Activated T-helper 1 cell treated with anti-CD3 and anti-CD28 coated beads, Interleukin-2, amount 50 U/mL, for 16 hours (primary cell): ENCODE measurements around the gene GJB5.
A peak's percentile ranks its signal among the peaks of the same experiment; 100 is the strongest.
"Not testable (repeated sequence)": the region's sequence is repeated elsewhere in the genome, so short reads cannot be mapped to it uniquely, and the experiment has no call there.

Experiments used
- DNase-seq, 2 donors: peaks; one replicate each; pipeline ENCODE4 v3.0.0-alpha.2; 2020; ENCODE audit warnings: low read depth in 1 of 2, low spot score in 1 of 2

The GJB5 gene

DNA sequence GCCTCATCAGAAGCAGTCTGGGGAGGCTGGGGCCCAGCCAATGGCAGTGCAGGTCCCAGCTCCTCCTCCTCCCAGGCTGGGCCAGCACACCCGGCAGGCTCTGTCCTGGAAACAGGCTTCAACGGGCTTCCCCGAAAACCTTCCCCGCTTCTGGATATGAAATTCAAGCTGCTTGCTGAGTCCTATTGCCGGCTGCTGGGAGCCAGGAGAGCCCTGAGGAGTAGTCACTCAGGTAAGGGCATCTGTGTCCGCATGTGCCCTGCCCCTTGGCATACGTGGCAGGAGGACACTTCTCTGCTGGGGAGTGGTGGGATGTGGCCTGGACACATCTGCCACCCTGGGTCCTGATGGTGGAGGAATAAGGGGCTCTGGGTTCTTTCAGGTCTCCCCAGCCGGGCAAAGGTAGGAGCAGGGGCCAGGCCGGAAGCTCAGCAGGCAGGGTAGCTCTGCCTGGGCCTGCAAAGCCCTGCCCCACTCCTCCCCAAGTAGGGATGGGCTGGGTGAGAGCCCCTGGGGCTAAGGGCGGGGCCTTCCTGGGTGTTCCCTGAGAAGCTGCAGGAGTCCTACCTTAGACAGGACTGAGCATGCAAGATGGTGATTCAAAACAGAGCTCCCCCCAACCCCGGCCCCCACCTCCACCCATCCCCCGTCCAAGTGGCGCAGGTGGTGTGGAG lies at the start of gene GJB5:
TSS of gene GJB5 (plus strand) at position 84 of the 674 bp plus-strand sequence. CDS start 2,284 bp downstream, outside the sequence.
- DNase-seq, result no peak

DNA sequence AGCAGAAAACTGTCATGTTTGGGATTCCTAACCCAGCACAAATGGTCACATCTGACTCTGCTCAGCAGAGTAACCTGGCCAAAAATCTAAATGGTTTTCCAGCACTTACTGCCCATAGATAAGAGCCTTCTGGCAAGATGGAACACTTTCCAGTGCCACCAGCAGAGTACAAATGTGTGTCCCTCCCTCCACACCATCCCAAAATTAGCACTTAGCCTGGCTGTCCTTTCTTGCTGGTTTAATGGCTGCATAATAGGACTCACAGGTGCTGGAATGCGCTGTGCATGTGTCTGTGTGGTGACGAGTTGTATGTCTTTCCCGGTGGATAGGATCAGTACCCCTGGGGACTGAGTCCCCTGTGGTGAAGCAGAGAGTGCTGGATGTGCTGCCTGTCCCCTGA lies 49.8 kb upstream of the GJB5 start:
- no peak for DNase-seq

- DNase-seq, result no peak
Measured at GRCh38 chr1:34708106-34708505, 46.7 kb upstream of the GJB5 start.

DNA sequence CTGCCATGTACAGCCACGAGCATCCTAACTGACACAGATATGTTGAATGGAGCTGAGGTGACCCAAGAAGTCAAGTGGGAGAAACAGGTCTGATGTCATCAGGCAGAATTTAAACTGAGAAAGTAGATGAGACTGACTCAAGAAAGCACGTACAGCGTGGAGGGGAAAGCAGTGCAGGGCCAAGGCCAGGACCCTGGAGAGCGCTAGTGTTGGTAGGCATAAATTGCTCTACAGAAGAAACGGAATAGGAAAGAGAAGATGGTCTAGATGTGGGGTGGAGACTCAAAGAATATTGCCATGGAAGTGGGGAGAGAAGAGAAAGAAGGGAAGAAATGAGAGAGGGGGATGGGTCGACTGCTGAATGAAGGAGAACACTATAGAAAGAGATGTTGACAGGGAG lies 45.3 kb upstream of the GJB5 start:
- DNase-seq, result no peak

- no peak for DNase-seq
Measured at GRCh38 chr1:34710812-34711211, 44.0 kb upstream of the GJB5 start.

DNA sequence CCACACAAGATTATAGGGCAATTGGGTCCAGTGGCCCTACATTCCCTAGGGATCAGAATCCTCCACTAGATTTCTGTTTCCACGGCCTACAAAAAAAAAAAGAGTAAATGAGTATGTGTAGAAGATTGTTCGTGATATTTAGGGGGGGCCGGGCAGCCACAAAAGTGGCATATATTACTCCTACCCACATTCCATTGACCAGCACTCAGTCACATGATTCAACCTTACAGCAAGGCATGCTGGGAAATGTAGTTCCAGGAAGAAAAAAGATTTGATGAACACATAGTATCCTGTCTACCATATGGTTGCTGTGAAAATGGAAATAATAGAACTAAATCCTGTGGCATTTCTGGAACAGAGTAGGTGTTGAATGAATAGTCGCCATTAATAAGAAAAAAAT lies 43.4 kb upstream of the GJB5 start:
- no peak for DNase-seq

DNA sequence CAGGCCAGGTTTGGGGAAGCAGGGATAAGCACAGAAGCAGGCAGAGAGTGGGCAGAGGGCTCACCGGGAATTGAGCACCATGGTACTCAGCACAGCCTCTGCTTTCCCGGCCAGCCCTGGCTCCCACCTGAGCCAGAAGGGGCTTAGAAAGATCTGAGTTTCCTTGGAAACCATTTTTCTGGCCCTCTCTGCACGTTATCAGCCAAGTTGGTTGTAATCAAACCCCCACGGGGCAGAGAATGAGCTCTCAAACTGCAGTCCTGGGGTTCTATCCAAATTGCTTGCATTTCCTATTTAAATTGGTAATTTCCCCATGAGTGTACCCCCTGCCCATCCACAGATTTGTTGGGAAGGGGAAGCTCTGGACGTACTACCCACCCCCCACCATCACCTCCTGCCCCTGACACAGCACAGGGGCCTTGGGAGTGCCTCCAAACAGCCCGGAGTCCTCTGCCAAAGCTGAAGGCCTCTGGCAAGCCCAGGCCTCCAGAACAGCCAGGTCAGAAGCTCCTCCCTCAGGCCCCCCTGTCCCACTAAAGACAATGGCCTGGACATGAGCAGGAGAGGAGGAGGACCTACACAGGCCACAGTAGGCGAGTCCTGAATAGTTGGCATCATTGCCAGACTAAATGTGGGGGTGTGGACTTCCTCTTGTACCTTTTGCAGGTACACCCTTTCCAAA lies 42.7 kb upstream of the GJB5 start:
- DNase-seq, result no peak

DNA sequence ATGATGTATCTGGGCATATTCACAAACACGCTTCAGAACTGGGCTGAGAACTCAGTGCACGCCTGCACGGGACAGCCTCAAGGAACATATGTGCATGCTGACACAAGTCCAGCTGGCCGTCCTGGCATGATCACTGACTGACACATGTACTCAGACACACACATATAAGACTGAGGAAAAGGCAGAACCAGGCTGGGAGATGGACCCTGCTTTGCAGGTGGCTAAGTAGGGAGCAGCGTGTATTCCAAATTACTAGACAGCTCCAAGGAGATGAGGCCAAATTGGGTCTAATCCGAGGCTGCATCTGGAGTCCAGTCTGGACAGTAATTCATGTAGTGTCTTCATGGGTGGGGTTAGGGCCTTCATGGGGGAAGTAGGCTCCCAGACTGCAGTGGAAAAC lies 41.4 kb upstream of the GJB5 start:
- no peak for DNase-seq

DNA sequence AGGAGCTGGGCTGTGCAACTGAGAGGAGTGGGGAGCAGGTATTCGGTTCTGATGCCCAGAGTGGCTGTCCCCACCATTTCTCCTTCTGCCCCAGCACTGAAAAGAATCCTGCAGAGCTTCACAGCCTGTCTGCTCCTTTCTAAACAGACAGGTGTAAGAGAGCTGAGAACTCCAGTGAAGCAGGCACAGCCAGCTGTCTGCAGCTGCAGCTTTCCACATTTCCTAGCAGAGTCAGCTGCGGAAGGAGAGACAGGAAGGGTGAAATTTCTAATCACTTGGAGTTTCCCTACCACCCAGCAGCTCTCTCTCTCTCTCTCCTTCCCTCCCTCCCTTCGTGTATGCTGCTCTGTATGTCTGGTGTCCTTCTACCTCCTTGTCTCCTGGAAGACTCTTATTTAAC lies 40.5 kb upstream of the GJB5 start:
- DNase-seq, result no peak

- no peak for DNase-seq
Measured at GRCh38 chr1:34715139-34715538, 39.7 kb upstream of the GJB5 start.

DNA sequence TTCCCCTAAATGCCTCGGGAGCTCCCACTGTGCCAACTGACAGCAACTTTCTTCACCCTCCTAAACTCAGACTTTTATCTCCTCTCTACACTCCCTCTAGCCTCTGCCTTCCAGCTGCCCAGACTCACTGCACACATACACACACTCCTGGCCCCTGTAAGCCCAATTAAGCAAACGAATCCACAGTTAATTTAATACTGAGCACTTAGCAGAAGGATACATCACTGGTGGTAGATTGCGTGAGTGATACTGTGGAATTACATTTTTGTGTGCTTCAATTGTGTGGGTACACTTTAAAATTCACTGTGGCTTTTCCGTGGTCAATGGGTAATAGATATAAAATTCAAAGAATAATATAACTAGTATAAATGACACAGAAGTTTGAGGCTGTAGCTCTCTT lies 33.6 kb upstream of the GJB5 start:
- no peak for DNase-seq

GRCh38 chr1:34721646-34722355 lies 33.0 kb upstream of the GJB5 start:
- no peak for DNase-seq

- no peak for DNase-seq
Measured at GRCh38 chr1:34726861-34727260, 28.0 kb upstream of the GJB5 start.

GRCh38 chr1:34730485-34730884 lies 24.4 kb upstream of the GJB5 start:
- DNase-seq, result no peak

- not testable (repeated sequence) for DNase-seq
Measured at GRCh38 chr1:34732831-34733230, 22.0 kb upstream of the GJB5 start.

DNA sequence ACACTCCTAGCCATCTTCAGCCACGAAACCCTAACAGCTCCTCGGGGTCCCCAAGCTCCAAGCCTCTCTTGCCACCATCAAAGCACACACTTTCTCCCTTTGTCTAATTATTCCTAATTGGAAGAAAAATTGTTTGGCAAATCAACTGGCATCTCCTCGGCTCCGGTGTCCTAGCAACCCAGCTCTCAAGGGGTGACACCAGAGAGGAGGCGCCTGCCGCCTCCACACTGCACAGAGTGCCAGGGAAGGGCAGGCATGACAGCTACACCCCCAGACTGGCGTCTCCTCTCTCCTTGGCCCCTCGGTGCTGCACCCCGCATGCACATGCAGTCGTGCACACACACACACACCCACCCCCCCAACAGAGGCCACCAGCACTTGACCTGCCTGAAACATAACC lies 18.2 kb upstream of the GJB5 start:
- no peak for DNase-seq

- DNase-seq, result not testable (repeated sequence)
Measured at GRCh38 chr1:34737236-34737635, 17.6 kb upstream of the GJB5 start.

DNA sequence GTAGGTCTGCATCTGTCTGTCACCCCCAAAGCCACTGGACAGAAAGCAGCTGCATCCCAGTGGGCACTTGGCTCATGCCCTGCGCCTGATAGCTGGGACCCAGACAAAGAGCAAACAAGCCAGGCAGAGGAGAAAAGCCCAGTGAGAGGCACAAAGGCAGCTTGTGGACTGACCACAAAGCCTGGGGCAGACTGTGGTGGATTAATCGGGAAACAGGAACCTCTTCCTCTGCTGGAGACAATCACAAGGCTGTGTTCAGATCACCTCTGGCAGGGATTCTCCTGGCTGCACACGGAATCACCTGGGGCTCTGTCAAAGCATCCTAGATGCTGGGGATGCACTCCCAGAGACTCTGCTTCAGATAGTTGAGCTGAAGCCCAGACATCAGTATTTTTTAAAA lies 15.2 kb upstream of the GJB5 start:
- no peak for DNase-seq

DNA sequence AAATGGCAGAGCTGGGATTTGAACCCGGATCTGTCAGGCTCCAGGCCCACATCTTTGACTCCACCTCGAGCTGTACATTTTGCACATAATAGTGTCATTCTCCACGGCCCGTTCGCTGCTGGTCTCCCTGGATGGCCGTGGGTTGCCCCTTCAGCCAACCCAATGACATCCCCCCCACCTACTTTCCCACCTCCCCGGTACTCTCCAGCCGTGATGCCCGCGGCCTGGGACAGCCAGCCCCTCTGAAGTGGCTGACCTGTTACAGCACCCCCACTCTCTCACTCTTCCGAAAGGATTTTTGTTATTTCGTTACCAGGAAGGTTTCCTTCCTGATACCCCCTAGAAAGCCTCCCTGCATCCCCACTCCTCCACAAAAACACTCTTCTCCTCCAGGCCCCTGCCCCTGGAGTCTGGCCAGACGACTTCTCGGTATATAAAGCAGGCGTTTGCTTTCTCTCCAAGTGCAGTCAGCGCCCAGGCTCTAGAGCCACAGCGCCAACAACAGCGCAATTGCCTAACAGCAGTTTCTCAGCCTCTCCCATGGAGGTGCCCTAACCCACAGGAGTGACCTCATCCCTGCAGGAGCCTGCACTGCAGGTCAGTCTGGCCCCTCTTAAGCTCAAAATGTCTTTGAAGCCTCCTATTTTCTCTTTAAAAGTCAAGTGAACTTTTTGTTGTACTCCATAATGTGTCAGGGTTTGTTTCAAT lies 14.5 kb upstream of the GJB5 start:
- DNase-seq, result no peak

DNA sequence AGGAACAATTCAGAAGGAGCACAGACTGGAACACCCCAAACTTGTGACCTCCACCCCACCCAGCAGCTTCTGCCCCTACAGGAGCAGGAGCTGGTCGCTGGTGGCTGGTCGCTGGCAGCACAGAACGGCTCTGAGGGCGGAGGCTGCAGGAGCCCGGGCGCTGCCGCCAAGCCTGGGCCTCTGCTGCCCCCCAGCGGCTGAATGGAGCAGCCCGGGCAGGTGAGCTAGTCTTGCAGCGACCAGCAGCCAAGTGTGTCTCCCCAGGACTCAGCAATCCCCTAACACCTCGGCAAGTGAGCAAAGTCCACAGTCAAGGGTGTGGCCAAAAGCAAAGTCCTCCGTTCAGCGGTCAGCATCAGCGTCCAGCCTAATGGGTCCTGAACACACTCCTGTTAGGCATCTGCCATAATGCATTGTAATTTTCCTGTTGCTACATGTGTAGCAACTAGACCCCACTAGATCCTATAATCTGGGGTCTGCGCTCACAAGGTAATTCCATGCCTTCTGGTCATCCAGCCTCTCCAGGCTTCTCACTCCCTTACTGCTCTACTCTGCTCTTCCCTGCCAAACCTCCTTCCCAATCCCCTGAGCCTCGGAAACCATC lies 12.1 kb upstream of the GJB5 start:
- DNase-seq, result peak; percentile 60 to 62

- no peak for DNase-seq
Measured at GRCh38 chr1:34743775-34744174, 11.1 kb upstream of the GJB5 start.
